Measurements from ENCODE around the gene ACSS1. TPM values are rescaled to one million over a fixed set of nuclear protein-coding genes. Genes with fewer than 3 reads are reported as not detected.

Gene ACSS1
- total RNA-seq, 1 donor: 0.99 TPM

- DNase-seq (ENCODE audit: low read depth): peak; percentile 92
- peak; percentile 23 for TF ChIP-seq CTCF (IDR thresholded peaks at IDR 0.05; ENCODE audit: insufficient read depth, low read length)
- no peak overlapping the region for H3K4me3 ChIP-seq (ENCODE audit: low read depth, low read length)
These were observed 57.6 kb downstream of the ACSS1 start for GRCh38 chr20:25000268-25000801.

- no peak for TF ChIP-seq CTCF (IDR thresholded peaks at IDR 0.05; ENCODE audit: insufficient read depth, low read length)
- no peak for DNase-seq (ENCODE audit: low read depth)
- H3K4me3 ChIP-seq (ENCODE audit: low read depth, low read length): no peak overlapping the region
These were observed 58.4 kb downstream of the ACSS1 start for GRCh38 chr20:24999568-24999967.

- DNase-seq (ENCODE audit: low read depth): peak; percentile 25
- no peak overlapping the region for H3K4me3 ChIP-seq (ENCODE audit: low read depth, low read length)
- TF ChIP-seq CTCF (IDR thresholded peaks at IDR 0.05; ENCODE audit: insufficient read depth, low read length): no peak
These were observed 59.1 kb downstream of the ACSS1 start for GRCh38 chr20:24998631-24999445.

GRCh38 chr20:24998121-24998520, 59.8 kb downstream of the ACSS1 start:
- no peak overlapping the region for H3K4me3 ChIP-seq (ENCODE audit: low read depth, low read length)
- TF ChIP-seq CTCF (IDR thresholded peaks at IDR 0.05; ENCODE audit: insufficient read depth, low read length): no peak
- no peak for DNase-seq (ENCODE audit: low read depth)

GRCh38 chr20:24996449-24997377, 61.2 kb downstream of the ACSS1 start:
- H3K4me3 ChIP-seq (ENCODE audit: low read depth, low read length): no peak overlapping the region
- TF ChIP-seq CTCF (IDR thresholded peaks at IDR 0.05; ENCODE audit: insufficient read depth, low read length): no peak
- DNase-seq (ENCODE audit: low read depth): no peak

- no peak for TF ChIP-seq CTCF (IDR thresholded peaks at IDR 0.05; ENCODE audit: insufficient read depth, low read length)
- H3K4me3 ChIP-seq (ENCODE audit: low read depth, low read length): no peak overlapping the region
- peak; percentile 31 for DNase-seq (ENCODE audit: low read depth)
These were observed 62.0 kb downstream of the ACSS1 start for GRCh38 chr20:24995741-24996448.
